ENCODE results near the gene ENTPD5. TPM values are rescaled to one million over a fixed set of nuclear protein-coding genes. Genes with fewer than 3 reads are reported as not detected.
"Not testable (repeated sequence)": the region's sequence is repeated elsewhere in the genome, so short reads cannot be mapped to it uniquely, and the experiment has no call there.

Gene ENTPD5
- polyA plus RNA-seq, 1 donor, result 14.6 TPM

DNA sequence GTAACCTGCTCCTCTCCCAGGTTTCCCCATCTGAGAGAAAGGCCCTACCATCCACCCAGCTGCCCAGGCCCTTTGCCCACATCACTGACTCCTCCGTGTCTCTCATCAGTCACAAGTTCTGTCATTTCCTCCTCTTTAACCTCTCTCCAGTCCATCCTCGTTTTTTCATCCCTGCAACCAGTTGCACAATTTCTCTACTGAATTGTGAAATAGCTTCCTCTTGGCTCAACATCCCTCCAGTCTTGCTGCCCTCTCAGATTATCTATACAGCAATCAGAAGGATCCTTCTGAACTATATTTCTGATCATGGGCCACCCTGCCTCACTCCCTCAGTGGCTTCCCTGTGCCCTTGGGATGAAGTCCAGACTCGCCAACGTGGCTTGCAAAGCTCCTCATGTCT is 76.0 kb downstream of the ENTPD5 start:
- DNase-seq, result no peak

DNA sequence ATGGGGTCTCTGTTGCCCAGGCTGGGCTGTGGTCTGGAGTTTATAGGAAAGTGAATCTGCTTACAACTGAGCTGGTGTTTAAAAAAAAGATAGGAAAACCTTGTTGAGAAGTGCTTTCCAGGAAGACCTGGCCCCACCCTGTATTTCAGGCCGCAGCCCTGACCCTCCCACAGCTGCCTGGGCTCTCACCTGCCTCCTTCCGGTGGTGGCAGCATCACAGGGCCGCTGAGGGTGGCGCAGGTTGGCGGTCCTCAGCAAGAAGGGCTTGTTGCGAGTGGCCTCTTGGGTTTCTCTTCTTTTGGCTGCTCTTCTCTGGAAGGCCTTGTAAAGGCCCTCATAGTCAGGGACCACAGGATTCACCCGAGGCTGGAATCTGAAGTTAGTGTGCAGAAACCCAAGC is 76.9 kb downstream of the ENTPD5 start:
- no peak for DNase-seq

DNA sequence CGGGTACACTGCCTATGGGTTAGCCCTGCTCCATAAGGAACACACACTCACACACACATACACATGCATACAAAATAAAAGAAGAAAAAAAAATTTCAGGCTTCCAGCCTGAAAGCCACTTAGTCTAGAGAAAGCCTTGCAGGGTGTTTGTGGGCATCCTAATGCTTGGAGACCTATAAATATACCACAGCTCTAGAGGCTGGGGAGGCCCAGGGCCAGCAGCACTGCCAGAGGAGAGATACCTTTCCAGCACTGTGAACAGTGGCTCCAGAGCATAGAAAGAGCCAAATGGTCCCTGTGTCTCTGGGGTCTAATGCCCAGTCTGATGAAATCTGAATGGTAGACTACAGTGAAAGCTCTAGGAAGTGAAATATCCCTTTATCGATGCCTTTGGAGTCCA is 82.1 kb downstream of the ENTPD5 start:
- no peak for DNase-seq

DNA sequence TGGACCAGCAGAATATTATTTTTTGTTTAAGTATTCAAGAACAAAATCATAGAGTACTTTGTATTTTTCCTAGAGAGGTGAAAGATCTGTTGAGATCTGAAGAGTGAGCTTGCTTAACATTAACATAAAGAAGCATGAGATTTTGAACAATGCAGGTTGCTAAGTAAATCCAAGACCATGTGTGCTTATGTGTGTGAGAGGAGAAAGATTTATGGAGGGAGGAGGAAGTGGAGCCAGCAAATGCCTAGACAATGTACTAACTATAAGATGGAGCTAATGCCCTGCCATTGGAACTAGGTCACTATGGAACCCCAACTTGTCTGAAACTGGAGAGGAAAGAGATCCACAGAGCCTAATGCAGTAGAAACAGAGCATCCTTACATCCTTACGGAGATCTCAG is 82.5 kb downstream of the ENTPD5 start:
- DNase-seq, result no peak

DNA sequence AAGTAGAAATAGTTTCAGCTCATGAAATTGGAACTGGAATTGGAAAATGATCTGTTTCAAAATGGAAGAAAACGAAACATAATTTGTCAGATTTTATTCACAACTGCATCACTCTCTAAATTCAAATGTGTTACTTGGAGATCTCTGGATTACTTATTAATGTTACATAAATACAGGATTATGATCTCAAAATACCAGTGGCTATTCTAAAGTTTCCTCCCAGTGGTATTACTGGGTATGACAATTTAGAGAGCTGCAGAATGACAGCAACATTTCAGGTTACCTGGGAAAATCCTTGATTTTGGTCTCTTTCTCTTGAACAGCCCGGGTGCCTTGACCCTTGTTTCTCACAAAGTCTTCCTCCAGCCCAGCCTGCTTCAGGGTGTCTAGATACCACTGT is 83.4 kb downstream of the ENTPD5 start:
- DNase-seq, result no peak

DNA sequence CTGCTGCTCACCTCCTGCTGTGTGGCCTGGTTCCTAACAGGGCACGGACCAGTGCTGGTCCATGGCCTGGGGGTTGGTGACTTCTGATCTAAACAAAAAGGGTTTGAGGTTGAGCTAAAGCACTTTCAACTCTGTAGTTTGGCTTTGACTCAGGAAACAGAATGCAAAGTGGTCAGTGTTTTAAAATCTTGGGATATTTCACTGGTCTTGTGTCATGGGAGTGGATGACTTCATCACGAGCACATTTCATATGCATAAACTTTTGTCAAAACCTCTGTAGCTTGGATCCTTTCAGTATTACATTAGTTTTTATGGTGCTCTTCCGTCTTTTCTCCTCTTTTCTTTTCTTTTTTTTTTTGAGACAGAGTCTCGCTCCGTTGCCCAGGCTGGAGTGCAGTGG is 94.8 kb downstream of the ENTPD5 start:
- no peak for DNase-seq

DNA sequence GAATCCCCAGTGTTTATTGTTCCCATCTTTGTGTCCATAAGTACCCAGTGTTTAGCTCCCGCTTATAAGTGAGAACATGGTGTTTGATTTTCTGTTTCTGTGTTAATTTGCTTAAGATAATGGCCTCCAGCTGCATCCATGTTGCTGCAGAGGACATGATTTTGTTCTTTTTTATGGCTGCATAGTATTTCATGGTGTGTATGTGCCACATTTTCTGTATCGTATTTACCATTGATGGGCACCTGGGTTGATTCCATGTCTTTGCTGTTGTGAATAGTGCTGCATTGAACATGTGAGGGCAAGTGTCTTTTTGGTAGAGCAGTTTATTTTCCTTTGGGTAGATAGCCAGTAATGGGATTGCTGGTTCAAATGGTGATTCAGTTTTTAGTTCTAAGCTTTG is 99.6 kb downstream of the ENTPD5 start:
- DNase-seq, result not testable (repeated sequence)

DNA sequence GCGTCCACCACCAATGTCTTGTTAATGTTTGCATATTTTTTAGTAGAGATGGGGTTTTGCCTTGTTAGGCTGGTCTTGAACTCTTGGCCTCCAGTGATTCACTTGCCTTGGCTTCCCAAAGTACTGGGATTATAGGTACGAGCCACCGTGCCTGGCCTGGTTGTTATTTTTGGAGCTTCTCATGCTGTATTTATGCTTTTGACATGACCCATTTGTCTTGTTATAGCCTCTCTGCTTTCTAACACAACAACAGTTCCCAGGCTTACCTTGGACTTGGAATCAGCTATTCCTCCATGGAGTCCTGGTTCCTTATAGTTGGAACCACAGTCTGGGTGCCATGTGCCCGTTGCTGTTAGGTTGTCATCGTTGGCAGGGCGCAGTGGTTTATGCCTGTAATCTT is 102.8 kb downstream of the ENTPD5 start:
- no peak for DNase-seq

DNA sequence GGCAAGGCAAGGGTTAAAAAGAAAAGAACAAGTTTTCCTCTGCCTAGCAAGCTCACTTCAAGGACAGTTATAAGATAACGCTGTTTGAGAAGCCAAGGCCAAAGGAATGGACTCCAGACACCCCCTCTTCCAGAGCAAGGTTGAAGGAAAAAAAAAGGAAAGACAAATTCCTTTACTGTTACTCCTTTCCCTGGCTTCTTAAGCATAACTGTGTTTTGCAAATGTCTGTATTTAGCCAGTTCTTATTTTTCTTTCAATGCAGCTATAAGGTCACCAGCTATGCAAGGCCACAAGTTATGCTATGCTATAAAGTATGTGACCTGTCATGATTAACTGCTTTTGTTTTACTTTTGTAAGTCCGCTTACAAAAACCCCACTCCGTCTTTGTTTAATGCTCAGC is 105.8 kb downstream of the ENTPD5 start:
- no peak for DNase-seq

DNA sequence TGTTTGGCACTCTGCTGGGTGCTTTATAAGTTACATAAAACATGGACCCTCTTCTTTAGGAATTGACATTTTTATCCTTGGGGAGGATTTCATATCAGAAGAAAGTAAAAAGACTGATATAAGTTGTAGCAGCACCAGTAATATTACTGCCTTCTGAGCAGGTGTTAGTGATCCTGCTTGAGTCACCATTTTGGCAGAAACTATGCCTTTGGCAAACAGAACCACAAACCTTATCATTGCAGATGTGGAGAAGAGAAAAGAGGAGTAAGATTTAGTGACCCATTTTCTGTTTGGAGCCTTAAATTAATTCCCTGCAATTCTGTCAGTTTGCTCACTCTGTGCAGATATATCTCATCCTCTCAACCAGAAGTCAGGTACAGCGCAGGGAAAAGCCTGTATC is 109.4 kb downstream of the ENTPD5 start:
- DNase-seq, result no peak

Other genes starting within 250 kb of the ENTPD5 start
- 8.6 TPM for gene PTGR2, start 167.5 kb downstream of the ENTPD5 start, polyA plus RNA-seq (ENCODE audit: insufficient read length)
- 28.2 TPM for gene ZNF410, start 132.4 kb downstream of the ENTPD5 start, polyA plus RNA-seq (ENCODE audit: insufficient read length)
- 11.1 TPM for gene FAM161B, start 69.2 kb downstream of the ENTPD5 start, polyA plus RNA-seq (ENCODE audit: insufficient read length)
- gene COQ6, start 69.0 kb downstream of the ENTPD5 start, polyA plus RNA-seq (ENCODE audit: insufficient read length), result 49.3 TPM
- gene BBOF1, start 61 bp upstream of the ENTPD5 start, polyA plus RNA-seq (ENCODE audit: insufficient read length), result 6.0 TPM
- 16.0 TPM for gene ALDH6A1, start 65.2 kb upstream of the ENTPD5 start, polyA plus RNA-seq (ENCODE audit: insufficient read length)
- gene LIN52, start 65.7 kb upstream of the ENTPD5 start, polyA plus RNA-seq (ENCODE audit: insufficient read length), result 11.2 TPM
- not detected for gene VSX2, start 220.2 kb upstream of the ENTPD5 start, polyA plus RNA-seq (ENCODE audit: insufficient read length)

All from hindlimb muscle (tissue), 1 donor.